ENCODE data around the gene ANKRD40CL.

ANKRD40CL gene

GRCh38 chr17:50715471-50715870, 51.8 kb downstream of the ANKRD40CL start:
- no peak for DNase-seq (ENCODE audit: low read depth in 3 of 3)

- no peak for DNase-seq (ENCODE audit: low read depth in 3 of 3)
Measured at GRCh38 chr17:50712641-50713040, 54.7 kb downstream of the ANKRD40CL start.

Measured in stimulated activated CD4-positive, alpha-beta T cell treated with anti-CD3 and anti-CD28 coated beads, TNF-alpha, amount 100 ng/mL, for 48 hours (primary cell).